GM15510 (cell line): ENCODE data around the gene AFAP1L2.

ENCODE experiments used
- POLR2A ChIP-seq: IDR thresholded peaks from 3 replicates; pipeline ENCODE4 v1.6.1; 2011; ENCODE audit warnings: borderline replicate concordance; ENCODE audit not compliant: insufficient read length; ENCODE audit errors: extremely low read depth

The AFAP1L2 gene

DNA sequence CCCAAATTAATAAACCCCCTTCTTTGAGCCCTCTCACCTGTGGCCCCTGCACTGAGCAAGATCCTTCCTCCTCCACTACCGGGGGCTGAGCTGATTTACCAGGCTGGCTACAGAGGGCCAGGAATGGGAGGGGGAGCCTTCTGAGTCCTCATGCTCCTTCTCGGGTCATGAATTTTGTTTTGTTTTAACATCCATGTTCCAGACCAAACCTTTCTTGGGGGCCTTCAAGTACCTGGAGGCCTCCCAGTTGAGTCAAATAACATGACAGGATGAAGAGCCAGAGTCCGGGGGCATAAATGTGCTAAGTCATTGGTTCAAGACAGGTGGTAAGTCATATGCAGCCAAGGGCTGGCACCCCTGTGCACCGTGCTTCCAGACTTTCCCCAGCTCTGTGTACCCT lies 39.6 kb downstream of the AFAP1L2 start:
- TF ChIP-seq POLR2A, result no peak

DNA sequence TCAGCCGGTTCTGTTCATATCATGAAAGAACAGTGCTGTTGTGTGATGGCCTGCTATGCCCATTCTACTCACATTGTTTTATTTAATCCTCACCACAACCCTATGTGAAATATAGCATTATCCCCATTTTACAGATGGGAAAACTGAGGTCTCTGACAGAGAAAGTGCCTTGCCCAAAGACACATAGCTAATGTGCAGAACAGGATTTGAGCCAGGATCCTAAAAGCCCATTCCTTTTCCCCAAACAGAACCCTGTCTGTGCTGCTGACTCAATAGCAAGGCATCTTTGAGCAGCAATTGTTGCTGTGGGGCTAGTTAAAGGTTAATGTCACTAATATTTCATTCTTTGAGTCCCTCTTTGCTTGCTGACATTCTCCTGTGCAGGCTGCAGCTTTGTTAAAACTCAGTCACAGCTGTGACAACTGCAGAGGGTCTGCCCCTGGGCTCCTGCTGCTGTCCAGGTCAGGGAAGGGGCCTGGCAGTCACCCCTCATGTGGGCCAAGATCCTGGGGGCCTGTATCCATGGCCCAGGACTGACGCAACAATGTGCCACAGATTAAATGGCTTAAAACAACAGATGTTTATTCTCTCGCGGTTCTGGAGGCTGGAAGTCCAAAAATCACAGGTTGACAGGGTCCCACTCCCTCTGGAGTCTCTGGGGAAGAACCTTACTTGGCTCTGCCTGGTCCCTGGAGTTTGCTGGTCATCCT lies 40.4 kb downstream of the AFAP1L2 start:
- TF ChIP-seq POLR2A, result no peak

DNA sequence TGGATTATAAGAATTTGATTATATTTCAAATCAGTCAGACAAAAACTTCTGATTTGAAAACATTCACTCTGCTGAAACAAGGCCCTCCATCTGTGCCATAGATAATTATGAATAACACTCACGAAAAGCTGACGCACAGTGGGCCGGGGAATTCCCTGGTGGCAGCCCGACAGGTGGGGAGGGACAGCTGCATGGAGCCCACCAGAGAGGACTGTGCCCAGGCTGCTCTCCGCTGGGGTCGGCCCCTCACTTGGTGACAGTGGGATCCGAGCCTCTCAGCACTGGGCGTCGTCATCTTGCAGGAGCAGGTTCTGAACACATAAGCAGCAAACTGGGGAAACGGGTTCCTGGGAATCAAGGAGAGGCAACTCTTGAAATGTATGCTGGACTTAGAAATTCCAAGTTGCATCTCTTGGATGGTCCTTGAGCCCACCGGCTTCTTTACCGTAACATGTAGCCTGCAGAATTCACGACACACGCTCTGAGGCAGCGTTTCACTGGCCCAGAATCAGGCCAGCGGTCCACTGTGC lies 41.4 kb downstream of the AFAP1L2 start:
- no peak for TF ChIP-seq POLR2A

DNA sequence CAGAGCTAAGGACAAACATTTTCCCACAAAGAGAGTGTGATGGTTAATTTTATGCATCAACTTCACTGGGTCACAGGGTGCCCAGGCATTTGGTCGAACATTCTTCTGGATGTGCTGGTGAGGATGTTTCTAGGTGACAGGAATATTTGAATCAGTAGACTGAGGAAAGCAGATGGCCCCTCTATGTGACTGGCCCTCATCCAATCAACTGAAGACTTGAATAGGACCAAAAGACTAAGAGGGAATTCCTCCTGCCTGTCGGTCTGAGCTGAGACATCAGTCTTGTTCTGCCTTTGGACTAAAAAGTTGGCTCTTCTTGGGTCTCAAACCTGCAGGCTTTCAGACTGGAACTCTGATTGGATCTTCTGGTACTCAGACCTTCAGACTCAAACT lies 44.4 kb downstream of the AFAP1L2 start:
- TF ChIP-seq POLR2A, result no peak

DNA sequence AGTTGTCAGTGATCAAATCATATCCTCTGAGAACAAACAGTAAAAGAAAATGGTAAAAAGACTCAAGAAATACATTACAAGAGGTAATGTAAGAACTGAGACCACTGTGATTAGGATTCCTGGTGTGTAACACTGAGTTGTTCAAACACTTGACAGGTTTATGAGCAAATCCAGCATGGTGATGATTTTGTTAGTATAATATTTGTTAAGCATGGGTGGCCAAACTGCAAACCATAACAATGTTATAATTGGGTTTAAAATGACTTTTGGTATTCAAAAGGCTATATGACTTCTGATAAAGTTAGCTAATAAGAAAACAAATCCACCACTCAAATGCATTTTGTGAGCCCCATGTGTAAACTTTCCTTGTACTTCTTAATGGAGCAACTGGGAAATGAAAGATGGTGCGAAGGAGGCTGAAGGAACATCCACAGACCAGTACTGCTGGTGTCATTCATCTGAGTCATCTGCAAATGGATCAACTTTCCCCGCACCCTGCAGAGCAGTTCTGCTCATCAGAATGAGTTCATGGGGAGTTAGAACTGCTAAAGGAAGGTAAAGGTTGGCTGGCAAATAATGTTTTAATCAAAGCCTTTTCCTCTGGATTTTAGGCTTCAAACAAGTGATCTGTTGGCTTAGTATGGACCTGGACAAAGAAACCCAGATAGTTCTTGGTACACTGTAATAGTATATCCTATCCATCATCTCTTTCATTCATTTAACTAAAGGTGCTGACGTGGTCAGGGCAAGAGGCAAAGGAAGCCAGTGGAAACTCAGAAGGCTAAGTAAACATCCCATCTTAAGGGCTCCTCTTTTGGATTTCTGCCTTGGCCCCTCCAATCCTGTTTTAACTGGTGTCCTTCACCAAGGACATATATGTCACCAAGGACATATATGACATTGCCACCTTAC lies 45.0 kb downstream of the AFAP1L2 start:
- TF ChIP-seq POLR2A, result no peak

DNA sequence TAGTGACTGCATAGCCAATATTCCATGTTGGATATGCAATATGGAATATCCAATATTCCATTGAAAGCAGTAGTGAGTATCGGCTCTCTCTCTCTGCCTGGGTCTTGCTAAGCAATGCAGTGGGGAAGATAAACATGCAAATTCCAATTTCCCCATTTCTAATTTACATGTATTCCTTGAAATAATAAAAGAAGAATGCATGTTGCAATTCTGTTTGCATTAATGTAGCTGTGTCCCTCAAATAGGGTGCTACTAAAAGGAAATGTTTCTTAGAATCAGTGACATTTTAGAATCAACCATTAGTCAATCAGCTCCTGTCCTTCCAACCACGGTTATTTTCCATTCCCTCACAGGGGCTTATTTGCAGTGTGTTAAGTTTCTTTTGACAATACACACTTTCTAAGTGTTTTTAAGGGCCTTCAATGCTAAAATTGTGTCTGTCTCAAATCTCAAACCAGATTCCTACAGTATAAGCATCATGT lies 46.7 kb downstream of the AFAP1L2 start:
- no peak for TF ChIP-seq POLR2A

DNA sequence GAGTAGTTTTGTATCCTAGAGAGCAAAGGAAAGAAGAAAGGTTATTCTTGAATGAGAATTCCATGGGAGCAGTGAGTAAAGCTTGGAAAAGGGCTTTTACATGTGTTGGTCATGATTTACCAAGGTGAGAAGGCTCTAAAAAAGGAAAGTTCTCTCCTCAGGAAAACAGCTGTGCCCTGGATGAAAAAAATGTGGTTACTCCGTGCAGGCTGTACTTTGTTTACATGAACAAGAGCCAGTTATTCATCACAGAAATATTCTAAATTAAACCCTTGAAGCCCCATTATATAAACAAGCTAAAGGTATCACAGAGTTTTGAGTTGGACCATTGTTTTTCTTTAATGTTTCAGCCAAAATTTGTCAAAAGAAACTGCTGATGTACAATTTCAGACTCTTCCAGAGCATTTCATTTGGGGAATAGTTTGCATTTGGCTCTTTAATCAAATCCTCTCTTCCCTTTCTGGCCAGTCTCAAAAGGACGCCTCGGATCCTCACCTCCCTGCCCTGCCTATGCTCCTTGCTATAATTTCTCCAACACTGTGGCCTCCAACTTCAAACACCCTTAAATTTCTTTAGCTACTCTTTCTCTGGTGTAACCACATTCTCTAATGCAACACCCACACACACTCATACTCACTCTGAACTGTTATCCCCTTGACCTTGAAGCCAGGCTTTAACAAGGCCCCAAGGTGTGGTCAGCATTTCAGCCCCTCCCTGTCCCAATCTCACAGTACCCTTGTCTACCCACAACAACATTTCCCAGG lies 47.4 kb downstream of the AFAP1L2 start:
- no peak for TF ChIP-seq POLR2A

DNA sequence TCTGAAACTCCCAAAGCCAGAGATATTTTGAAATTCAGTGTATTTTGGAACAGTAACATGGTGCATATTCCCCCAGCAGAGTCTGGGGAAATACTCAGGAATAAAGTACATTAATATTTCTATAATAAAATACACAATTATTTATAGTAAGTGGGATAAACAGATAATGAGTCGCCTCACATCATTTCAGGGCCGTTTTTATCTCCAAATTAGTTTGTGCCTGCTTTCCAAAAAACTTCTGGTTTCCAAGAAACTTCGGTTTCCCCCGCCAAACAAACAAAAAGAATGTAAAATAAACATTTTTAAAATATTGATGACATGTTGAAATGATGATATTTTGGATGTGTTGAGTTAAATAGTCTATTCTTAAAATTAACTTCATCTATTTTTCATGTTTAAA lies 48.2 kb downstream of the AFAP1L2 start:
- TF ChIP-seq POLR2A, result no peak

DNA sequence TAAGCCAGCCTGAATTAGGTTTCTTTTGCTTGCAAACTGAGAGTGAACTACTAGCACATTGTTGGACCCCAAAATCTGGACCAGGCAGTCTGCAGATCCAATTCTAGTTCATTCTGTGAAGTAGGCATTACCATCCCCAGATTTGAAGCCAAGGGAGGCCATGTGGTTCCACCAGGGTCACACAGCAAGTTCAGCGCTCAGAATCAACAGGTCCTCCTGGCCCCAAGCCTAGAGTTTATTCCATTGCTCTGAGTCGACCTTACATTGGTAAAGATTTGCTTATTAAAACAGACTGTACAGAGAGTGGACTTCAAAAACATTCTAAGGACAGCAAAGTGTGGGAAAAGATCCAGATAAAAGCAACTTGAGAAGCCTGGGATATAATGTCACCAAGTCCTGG lies 50.9 kb downstream of the AFAP1L2 start:
- TF ChIP-seq POLR2A, result no peak

DNA sequence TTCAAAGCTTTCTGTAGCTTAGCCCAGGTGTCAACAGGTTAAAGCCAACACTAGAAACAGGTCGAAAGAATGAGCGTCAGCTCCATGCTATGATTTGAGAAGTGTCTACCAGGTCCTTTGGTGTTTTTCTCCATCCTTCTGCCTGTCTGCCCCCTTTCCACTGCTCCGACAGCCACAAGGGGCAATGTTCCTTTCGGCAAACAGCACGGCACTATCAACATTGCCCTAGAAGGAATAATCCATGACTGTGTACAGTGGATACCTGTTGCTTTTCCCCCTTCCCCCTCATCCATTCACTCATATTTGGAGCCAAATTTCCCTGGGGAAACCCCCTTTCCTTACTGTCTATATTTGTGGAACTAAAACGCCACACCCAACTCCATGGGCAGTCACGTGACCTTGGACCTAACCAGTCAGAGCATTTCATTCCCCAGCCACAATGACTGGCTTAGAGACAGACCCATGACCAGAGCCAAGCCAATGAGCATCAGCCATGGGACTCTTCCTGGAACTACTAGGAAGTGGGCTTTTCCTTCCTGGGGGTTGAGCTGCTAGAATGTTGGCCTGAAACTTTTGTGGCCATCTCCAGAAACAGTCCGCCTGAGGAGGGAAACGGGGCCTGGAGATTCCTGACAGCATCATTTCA lies 51.5 kb downstream of the AFAP1L2 start:
- no peak for TF ChIP-seq POLR2A

DNA sequence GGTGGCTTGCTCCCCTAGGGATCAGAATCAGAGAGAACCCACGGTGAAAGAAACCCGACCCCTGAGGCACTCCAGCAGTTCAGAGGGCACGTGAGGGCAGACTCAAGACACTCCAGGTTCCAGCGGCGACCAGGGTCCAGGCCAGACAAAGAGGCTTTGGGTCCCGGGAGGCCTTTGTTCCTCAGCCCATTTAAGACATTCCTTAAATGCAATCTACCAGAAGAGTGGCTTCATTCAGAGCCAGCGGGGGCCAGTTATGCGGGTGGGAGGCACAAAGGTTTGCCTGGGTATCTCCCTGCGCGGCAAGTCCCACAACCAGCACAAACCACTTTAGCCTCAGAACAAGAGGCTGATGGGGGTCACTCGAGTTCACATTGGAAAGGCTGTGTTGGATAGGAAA lies 53.6 kb downstream of the AFAP1L2 start:
- TF ChIP-seq POLR2A, result no peak

DNA sequence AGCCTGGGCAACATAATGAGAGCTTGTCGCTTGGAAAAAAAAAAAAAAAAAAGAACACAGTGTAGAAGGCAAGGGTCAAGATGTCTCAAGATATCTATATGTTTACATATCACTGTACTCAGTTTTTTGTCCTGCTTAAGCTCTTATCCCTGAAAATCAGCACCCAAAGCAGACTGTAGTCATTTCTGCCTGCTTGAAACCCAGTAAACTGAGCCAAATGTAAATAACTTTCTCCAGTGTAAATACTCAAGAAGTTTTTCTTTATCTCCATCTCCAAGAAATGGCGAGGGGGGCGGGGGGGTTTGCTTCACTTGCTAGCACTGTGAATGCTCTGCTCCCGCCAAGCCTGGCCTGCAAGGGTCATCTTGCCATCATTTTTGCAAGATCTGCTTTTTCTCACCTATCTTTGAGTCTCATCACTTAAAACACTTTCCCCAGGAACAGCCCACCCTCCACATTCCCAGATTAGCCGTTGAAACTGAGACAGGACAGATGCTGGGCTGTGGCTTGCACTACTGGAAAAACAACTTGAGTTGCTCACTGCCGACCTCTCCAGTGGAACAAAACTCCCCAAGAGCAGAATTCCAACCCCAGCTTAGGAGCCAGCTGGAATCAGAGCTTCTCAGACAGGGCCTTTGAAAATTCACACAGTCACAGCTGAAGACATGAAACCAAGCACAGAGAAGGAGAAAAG lies 54.6 kb downstream of the AFAP1L2 start:
- no peak for TF ChIP-seq POLR2A

DNA sequence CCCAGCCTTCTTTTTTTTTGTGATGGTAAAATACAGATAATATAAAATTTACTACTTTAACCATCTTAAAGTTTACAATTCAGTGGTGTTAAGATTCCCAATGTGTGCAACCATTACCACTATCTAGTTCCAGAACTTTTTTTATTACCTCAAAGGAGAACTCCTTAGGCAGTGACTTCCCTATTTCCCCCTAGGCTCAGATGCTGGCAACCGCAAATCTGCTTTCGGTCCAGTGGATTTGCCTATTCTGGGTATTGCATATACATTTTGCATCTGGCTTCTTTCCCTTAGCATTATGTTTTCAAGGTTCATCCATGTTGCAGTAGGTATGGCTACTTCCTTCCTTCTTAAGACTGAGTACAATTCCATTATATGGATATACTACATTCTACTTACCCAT lies 56.5 kb downstream of the AFAP1L2 start:
- no peak for TF ChIP-seq POLR2A

DNA sequence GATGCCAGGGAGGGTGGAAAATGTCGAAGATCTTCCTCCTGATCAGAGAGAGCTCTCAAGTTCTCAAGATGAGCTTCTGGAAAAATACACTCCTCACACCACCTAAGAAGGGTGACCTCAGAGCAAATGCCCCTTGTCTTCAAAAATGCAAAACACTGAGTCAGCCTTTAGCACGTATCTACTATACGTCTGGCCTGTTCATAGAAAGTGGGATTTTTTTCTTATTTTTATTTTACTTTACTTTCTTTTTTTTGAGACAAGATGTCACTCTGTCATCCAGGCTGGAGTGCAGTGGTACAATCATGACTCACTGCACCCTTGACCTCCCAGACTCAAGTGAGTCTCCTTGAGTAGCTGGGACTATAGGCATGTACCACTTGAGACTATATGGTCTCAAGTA lies 57.1 kb downstream of the AFAP1L2 start:
- no peak for TF ChIP-seq POLR2A
